WTC11 (cell line): Measurements from ENCODE around the gene RTF2. TPM values are rescaled to one million over a fixed set of nuclear protein-coding genes. Genes with fewer than 3 reads are reported as not detected.
A peak's percentile ranks its signal among the peaks of the same experiment; 100 is the strongest.

Experiments
- ATAC-seq: fragments of 200-7000 bp; cut with Tn5 transposase; 2 replicates; pipeline ENCODE4 v1.10.0; 2021; ENCODE audit warnings: mild to moderate bottlenecking, moderate library complexity
- CTCF ChIA-PET: fragments of 300-600 bp; sonication (Branson Sonifier 250); formaldehyde crosslinking; loops from one replicate; lab custom pipeline; 2021; ENCODE audit warnings: antibody characterized with exemption; lab: Charles Lee
- POLR2A ChIA-PET: fragments of 350-600 bp; sonication (Branson Sonifier 250); formaldehyde crosslinking; loops from one replicate; lab custom pipeline; 2021; ENCODE audit warnings: antibody characterized with exemption; lab: Charles Lee
- DNase-seq: peaks from one replicate; pipeline ENCODE4 v3.0.0; 2021; ENCODE audit warnings: low spot score
- H3K27ac Mint-ChIP-seq: 2 replicates; pipeline ENCODE4 v1.8.0; 2021; ENCODE audit warnings: mixed read lengths
- H3K27me3 Mint-ChIP-seq: 2 replicates; pipeline ENCODE4 v1.8.0; 2021; ENCODE audit warnings: low read depth, mild to moderate bottlenecking, moderate library complexity, mixed read lengths
- H3K36me3 Mint-ChIP-seq: 2 replicates; pipeline ENCODE4 v1.8.0; 2021; ENCODE audit warnings: mixed read lengths
- H3K4me1 Mint-ChIP-seq: 2 replicates; pipeline ENCODE4 v1.8.0; 2022; ENCODE audit warnings: mixed read lengths
- H3K4me3 Mint-ChIP-seq: 2 replicates; pipeline ENCODE4 v1.8.0; 2021; ENCODE audit warnings: mild to moderate bottlenecking, moderate library complexity, mixed read lengths
- H3K9me3 Mint-ChIP-seq: 2 replicates; pipeline ENCODE4 v1.8.0; 2021; ENCODE audit warnings: mixed read lengths
- ARID4B ChIP-seq: sonication (generic); formaldehyde crosslinking; IDR thresholded peaks from 2 replicates; pipeline ENCODE4 v1.8.0; 2023; ENCODE audit warnings: missing genetic modification reagents, mild to moderate bottlenecking, borderline replicate concordance
- ATF2 ChIP-seq: sonication (generic); formaldehyde crosslinking; IDR thresholded peaks from 2 replicates; pipeline ENCODE4 v1.8.1; 2022; ENCODE audit warnings: low read depth, missing genetic modification reagents, borderline replicate concordance
- CBFB ChIP-seq: sonication (generic); formaldehyde crosslinking; IDR thresholded peaks from 2 replicates; pipeline ENCODE4 v1.8.1; 2022; ENCODE audit warnings: mild to moderate bottlenecking, low read depth, missing genetic modification reagents
- ERG ChIP-seq: fragments of 250-450 bp; sonication (Bioruptor Pico); IDR thresholded peaks from 2 replicates; pipeline ENCODE4 v1.8.0; 2021; ENCODE audit warnings: mild to moderate bottlenecking
- ESRRA ChIP-seq: sonication (generic); formaldehyde crosslinking; IDR thresholded peaks from 2 replicates; pipeline ENCODE4 v1.8.1; 2022; ENCODE audit warnings: mild to moderate bottlenecking, missing genetic modification reagents, borderline replicate concordance
- FOXK1 ChIP-seq: sonication (generic); formaldehyde crosslinking; IDR thresholded peaks from 2 replicates; pipeline ENCODE4 v1.8.0; 2022; ENCODE audit warnings: mild to moderate bottlenecking, moderate library complexity, missing genetic modification reagents
- GRHL2 ChIP-seq: fragments of 250-450 bp; sonication (Bioruptor Pico); IDR thresholded peaks from 2 replicates; pipeline ENCODE4 v1.8.0; 2022; ENCODE audit warnings: mild to moderate bottlenecking, moderate library complexity; ENCODE audit not compliant: insufficient replicate concordance, severe bottlenecking
- GTF2I ChIP-seq: fragments of 250-450 bp; sonication (Bioruptor Pico); conservative IDR thresholded peaks from 2 replicates; pipeline ENCODE4 v1.4.0; 2021; ENCODE audit warnings: mild to moderate bottlenecking
- HMGA2 ChIP-seq: fragments of 250-450 bp; sonication (Bioruptor Pico); IDR thresholded peaks from 2 replicates; pipeline ENCODE4 v1.4.0; 2021; ENCODE audit warnings: mild to moderate bottlenecking, moderate library complexity
- IRF1 ChIP-seq: sonication (generic); formaldehyde crosslinking; IDR thresholded peaks from 2 replicates; pipeline ENCODE4 v1.8.0; 2023; ENCODE audit warnings: missing genetic modification reagents
- IRF2 ChIP-seq: sonication (generic); formaldehyde crosslinking; IDR thresholded peaks from 2 replicates; pipeline ENCODE4 v1.8.0; 2022; ENCODE audit warnings: low read depth, missing genetic modification reagents, borderline replicate concordance
- JUN ChIP-seq: sonication (generic); formaldehyde crosslinking; IDR thresholded peaks from 2 replicates; pipeline ENCODE4 v1.8.0; 2023; ENCODE audit warnings: mild to moderate bottlenecking, missing genetic modification reagents
- MLX ChIP-seq: sonication (generic); formaldehyde crosslinking; IDR thresholded peaks from 2 replicates; pipeline ENCODE4 v1.8.1; 2023; ENCODE audit warnings: mild to moderate bottlenecking, missing genetic modification reagents, moderate library complexity
- NFATC4 ChIP-seq: fragments of 250-450 bp; sonication (Bioruptor Pico); IDR thresholded peaks from 2 replicates; pipeline ENCODE4 v1.9.0; 2021; ENCODE audit warnings: mild to moderate bottlenecking
- OVOL2 ChIP-seq: fragments of 250-450 bp; sonication (Bioruptor Pico); IDR thresholded peaks from 2 replicates; pipeline ENCODE4 v1.9.0; 2021; ENCODE audit warnings: mild to moderate bottlenecking, borderline replicate concordance
- TEAD1 ChIP-seq: sonication (generic); formaldehyde crosslinking; IDR thresholded peaks from 2 replicates; pipeline ENCODE4 v1.8.0; 2022; ENCODE audit warnings: mild to moderate bottlenecking, missing genetic modification reagents
- TEAD4 ChIP-seq: sonication (generic); formaldehyde crosslinking; IDR thresholded peaks from 2 replicates; pipeline ENCODE4 v1.8.0; 2022; ENCODE audit warnings: mild to moderate bottlenecking, missing genetic modification reagents
- USF2 ChIP-seq: sonication (generic); formaldehyde crosslinking; IDR thresholded peaks from 2 replicates; pipeline ENCODE4 v1.8.1; 2023; ENCODE audit warnings: mild to moderate bottlenecking, missing genetic modification reagents, moderate library complexity
- ZNF232 ChIP-seq: sonication (generic); formaldehyde crosslinking; IDR thresholded peaks from 2 replicates; pipeline ENCODE4 v1.8.0; 2022; ENCODE audit warnings: mild to moderate bottlenecking, missing genetic modification reagents
- total RNA-seq: library from RNA; stranded (reverse); gene quantifications from 3 replicates; pipeline ENCODE4 v1.2.3, GENCODE V29; 2021

Gene RTF2
- total RNA-seq, 1 experiment from 2014 or later: 46.3 TPM

- Mint-ChIP-seq H3K27me3 (peaks cover 17% of the 10 kb centered on the region), H3K4me1 (peaks cover 5% of the 10 kb centered on the region; the same call in 1 of the 2 replicates), H3K27ac (no peak overlapping the region), H3K36me3 (no peaks in the 10 kb centered on the region)
- no peak for ATAC-seq
- DNase-seq: no peak
- ChIA-PET CTCF (no interaction called here), POLR2A (no interaction called here)
- TF ChIP-seq IRF2 (CRISPR knock-in tag) (no peak), HMGA2 (CRISPR knock-in tag) (peak; percentile 93)
- TF ChIP-seq, all 79 proteins: peak for 1
- Mint-ChIP-seq H3K9me3 (no peaks in the 10 kb centered on the region), H3K4me3 (no peak overlapping the region)
Measured at GRCh38 chr20:56449459-56449858, 19.0 kb upstream of the RTF2 start.

- ChIA-PET CTCF (no interaction called here), POLR2A (no interaction called here)
- H3K36me3 Mint-ChIP-seq: no peaks in the 10 kb centered on the region
- TF ChIP-seq IRF1 (CRISPR knock-in tag) (no peak), USF2 (CRISPR knock-in tag) (no peak), FOXK1 (CRISPR knock-in tag) (no peak), JUN (CRISPR knock-in tag) (no peak), NFATC4 (CRISPR knock-in tag) (no peak), ERG (CRISPR knock-in tag) (no peak), OVOL2 (CRISPR knock-in tag) (no peak), CBFB (CRISPR knock-in tag) (no peak), MLX (CRISPR knock-in tag) (no peak), GRHL2 (no peak), ATF2 (CRISPR knock-in tag) (no peak), TEAD1 (CRISPR knock-in tag) (no peak), ESRRA (CRISPR knock-in tag) (no peak), ARID4B (CRISPR knock-in tag) (no peak), HMGA2 (CRISPR knock-in tag) (no peak), TEAD4 (CRISPR knock-in tag) (no peak), GTF2I (CRISPR knock-in tag) (no peak), ZNF232 (CRISPR knock-in tag) (no peak)
- H3K27me3 Mint-ChIP-seq: peaks cover 10% of the 10 kb centered on the region; the same call in 1 of the 2 replicates
- H3K27ac Mint-ChIP-seq: no peak overlapping the region
- no peaks in the 10 kb centered on the region for H3K9me3 Mint-ChIP-seq
- H3K4me3 Mint-ChIP-seq: no peak overlapping the region
- peaks cover 5% of the 10 kb centered on the region; the same call in 1 of the 2 replicates for H3K4me1 Mint-ChIP-seq
- DNase-seq: no peak
- no peak for ATAC-seq
Measured at GRCh38 chr20:56451056-56451765, 17.2 kb upstream of the RTF2 start.
